Tibial nerve (tissue), 3 donors: ENCODE results near the gene RMP24.
A peak's percentile ranks its signal among the peaks of the same experiment; 100 is the strongest.

Experiments used
- CTCF ChIP-seq, 5 experiments: fragments of 200-600 bp in 3 of 5; fragments of 450-650 bp in 2 of 5; sonication (generic) in 3 of 5; IDR thresholded peaks; one replicate each; pipeline ENCODE4 v1.5.1; 2016 to 2019; ENCODE audit warnings: antibody characterized with exemption in 5 of 5, mild to moderate bottlenecking in 3 of 5, moderate library complexity in 2 of 5
- POLR2A ChIP-seq, 2 donors: fragments of 450-650 bp; IDR thresholded peaks; one replicate each; pipeline ENCODE4 v1.6.1; 2017; ENCODE audit warnings: antibody characterized with exemption in 2 of 2, mild to moderate bottlenecking in 2 of 2, moderate library complexity in 2 of 2

GRCh38 chr18:35949903-35950627 is 22.4 kb upstream of the RMP24 start:
- TF ChIP-seq CTCF (IDR thresholded peaks at IDR 0.05) (peak; percentile 83 to 97 (median 88)), POLR2A (IDR thresholded peaks at IDR 0.05) (no peak)
